Cardiac septum (tissue), 1 donor: ENCODE measurements around the gene XNDC1N. TPM values are rescaled to one million over a fixed set of nuclear protein-coding genes. Genes with fewer than 3 reads are reported as not detected.
A peak's percentile ranks its signal among the peaks of the same experiment; 100 is the strongest.

Experiments
- DNase-seq: peaks from one replicate; pipeline ENCODE4 v3.0.0-alpha.2; 2020; ENCODE audit warnings: low spot score
- intact Hi-C: fragments of 100-400 bp; cut with DNase I; formaldehyde crosslinking; loops from one replicate; pipeline ENCODE4 v1.14.0; 2022
- long read RNA-seq: library from polyadenylated mRNA; unstranded; transcript quantifications from one replicate; pipeline ENCODE4 v2.0.0, GENCODE V29; 2021
- total RNA-seq: library from RNA; stranded (reverse); fragmentation: NEBNext Ultra II Directional; extraction: Animal tissue kit (Norgen Biotek cat#: 25700); gene quantifications from one replicate; pipeline ENCODE4 v1.2.1, GENCODE V29; 2021
- donor health status: DM: no; HTN: no; CAD: no.

The XNDC1N gene, protein sequence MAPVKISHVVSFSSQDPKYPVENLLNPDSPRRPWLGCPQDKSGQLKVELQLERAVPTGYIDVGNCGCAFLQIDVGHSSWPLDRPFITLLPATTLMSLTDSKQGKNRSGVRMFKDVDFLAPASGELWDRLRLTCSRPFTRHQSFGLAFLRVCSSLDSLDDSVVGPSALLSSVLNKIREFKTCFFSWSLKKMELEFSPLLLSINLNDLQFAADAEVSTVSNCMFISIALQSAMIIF
- total RNA-seq: 2.9 TPM
- long read RNA-seq, partial matches to known transcripts: 0 of 5 reads
- long read RNA-seq, other reads (novel, unspliced or antisense): 5 of 5 reads

DNA sequence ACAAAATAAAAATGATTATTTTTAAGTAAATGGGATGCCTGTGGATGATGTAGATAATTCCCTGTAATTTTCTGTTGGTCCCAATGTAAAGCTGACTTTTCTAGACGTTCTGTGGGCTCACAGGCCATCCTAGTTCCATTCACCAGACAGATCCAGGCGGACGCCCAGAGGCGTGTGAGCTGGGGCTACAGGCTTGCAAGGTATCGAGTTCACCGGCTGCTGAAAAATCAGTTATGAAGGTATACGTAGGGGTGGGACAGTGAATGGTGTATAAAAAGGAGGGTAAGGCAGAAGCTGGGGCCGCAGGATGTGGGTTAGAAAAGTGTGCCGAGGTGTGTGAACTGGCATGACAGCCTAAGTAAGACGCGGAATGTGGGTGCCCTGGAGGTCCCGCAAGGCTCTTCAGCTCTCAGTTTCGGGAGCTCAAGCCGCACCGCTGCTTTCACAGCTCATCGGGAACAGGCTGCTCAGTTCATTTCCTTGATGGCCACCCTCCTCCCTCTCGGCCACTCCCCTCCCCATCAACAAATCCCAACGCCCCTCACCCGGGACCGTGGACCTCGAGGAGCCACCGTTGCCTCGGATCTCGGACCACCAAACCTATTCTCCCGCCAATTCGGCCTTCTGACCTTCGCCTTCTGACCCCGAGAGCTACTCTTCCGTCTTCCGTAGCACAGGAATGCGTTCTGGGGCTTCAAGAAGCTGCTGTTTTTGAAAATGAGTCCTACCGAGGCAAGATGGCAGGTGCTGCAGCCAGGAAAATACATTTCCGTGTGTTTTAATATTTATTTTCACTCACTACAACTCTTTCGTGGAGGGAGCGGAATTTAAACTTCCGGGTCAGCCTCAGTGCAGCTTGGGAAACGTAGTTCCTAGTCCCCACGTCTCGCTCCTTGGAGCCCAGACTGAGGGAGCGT, at the start of gene XNDC1N:
XNDC1N (minus strand) TSS at position 775 of the 917 bp plus-strand sequence. CDS start 5,241 bp downstream, outside the sequence.
- intact Hi-C loops: loop anchor here (2.0 kb wide), 1 partner anchor 185 kb away; the partner anchor contains the start of gene ANAPC15
- DNase-seq: peak; percentile 87

GRCh38 chr11:71977743-71978418, 49.5 kb upstream of the XNDC1N start:
- no peak for DNase-seq
- intact Hi-C loops: loop anchor here (2.0 to 5.0 kb wide), 3 partner anchors 113 to 449 kb away; no protein-coding TSS in a partner anchor

DNA sequence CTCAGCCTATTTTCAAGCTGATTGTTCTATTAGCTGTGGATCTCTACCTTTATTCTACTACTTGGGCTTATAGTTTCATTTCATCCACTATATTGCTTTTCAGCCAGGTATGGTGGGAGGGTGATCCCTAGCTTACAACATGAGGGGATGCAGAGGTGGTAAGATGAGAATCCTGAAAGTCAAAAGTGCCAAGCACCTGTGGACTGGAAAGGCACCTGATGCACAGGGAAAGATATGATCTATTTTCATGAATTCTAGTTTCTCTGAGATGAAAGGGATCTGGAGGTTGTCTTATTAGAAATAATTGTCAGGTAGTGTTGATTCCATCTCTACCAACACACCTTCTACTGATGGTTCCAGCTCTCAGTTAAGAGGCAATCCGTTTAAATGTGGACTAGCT, 48.7 kb upstream of the XNDC1N start:
- no peak for DNase-seq
- intact Hi-C loops: loop anchor here (2.0 to 5.0 kb wide), 3 partner anchors 114 to 450 kb away; no protein-coding TSS in a partner anchor

DNA sequence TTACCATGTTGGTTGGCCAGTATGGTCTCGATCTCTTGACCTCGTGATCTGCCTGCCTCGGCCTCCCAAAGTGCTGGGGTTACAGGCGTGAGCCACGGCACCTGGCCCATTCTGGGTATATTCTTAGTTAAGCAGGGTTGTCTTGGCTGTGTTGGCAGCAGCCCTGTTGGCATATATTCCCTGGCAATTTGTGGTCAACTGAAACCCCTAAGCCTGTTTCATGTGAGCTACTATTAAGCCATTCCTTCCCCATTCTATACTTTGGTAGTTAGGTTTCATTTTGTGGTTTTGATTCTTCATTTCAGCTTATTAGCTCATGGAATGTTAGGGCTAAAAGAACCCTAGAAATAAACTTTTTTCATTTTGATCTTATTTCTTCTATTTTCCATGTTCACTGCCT, 48.2 kb upstream of the XNDC1N start:
- intact Hi-C loops: loop anchor here (2.0 to 5.0 kb wide), 3 partner anchors 114 to 451 kb away; no protein-coding TSS in a partner anchor
- DNase-seq: no peak

DNA sequence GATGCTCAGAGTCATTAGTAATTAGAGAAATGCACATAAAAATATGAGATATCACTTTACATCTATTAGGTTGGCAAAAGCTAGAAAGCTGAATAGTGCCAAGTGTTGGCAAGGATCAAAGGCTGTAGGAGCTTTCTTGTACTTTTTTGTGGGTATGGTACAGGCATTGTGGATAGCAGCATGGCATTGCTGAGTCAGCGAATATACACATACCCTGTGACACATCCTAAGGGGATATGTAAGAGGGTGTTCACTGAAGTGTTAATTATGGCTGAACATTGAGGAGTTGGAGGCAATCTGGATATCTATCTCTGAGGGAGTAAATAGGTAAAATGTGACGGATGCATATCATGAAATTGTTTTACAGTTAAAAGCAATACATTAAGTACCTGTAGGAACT, 43.3 kb upstream of the XNDC1N start:
- no peak for DNase-seq
- intact Hi-C loops: no loop called here

- intact Hi-C loops: no loop called here
- DNase-seq: no peak
Observed at GRCh38 chr11:71964641-71965040, 36.2 kb upstream of the XNDC1N start.

DNA sequence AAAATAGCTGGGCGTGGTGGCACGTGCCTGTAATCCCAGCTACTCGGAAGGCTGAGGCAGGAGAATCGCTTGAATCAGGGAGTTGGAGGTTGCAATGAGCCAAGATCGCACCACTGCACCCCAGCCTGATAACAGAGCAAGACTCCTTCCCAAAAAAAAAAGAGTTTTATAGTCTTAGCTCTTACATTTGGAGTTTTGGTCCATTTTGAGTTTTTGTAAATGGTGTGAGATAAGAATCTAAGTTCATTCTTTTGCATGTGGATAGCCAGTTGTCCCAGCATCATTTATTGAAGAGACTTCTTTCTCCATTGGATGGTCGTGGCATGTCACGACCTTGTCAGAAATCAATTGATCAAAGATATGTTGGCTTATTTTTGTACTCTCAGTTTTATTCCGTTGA, 35.1 kb upstream of the XNDC1N start:
- DNase-seq: no peak
- intact Hi-C loops: no loop called here

DNA sequence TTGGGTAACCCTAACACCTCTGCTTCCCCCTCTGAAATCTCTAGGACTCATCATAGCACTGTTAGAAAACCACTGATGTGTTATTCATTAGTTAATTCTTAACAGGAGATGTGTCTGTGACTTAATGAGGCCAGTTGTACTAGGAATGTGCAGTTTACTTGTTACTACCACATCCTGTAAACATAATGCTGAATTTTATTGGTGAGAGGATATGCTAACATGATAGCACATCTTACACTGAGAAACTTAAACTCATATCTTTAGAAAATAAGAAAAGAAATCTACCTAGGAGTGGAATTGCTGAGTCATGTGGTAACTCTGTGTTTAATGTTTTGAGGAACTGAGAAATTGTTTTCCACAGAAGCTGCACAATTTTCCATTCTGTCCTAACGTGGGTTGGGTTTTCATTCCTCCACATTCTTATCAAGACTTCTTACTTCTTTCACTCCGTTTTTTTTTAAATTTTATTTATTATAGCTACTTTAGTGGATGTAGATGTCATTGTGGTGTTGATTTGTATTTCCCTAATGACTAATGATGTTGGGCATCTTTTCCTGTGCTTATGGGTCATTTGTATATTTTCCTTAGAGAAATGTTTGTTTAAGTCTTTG, 34.1 kb upstream of the XNDC1N start:
- intact Hi-C loops: no loop called here
- no peak for DNase-seq

- intact Hi-C loops: no loop called here
- DNase-seq: no peak
Observed at GRCh38 chr11:71955898-71956456, 27.6 kb upstream of the XNDC1N start.

GRCh38 chr11:71951741-71952310, 23.4 kb upstream of the XNDC1N start:
- DNase-seq: no peak
- intact Hi-C loops: no loop called here

DNA sequence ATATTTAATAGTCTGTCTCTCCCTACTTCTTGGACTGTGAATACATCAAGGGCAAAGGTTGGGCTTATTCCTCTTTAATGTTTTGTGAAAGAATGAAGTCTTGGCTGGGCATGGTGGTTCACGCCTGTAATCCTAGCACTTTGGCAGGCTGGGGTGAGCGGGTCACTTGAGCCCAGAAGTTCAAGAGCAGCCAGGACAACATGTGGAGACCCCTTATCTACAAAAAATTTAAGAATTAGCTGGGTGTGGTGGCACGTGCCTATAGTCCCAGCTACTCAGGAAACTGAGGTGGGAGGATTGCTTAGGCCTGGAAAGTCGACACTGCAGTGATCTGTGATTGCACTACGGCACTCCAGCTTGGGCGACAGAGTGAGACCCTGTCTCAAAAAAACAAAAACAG, 20.6 kb upstream of the XNDC1N start:
- intact Hi-C loops: no loop called here
- DNase-seq: no peak

- DNase-seq: no peak
- intact Hi-C loops: no loop called here
Observed at GRCh38 chr11:71948314-71949027, 20.1 kb upstream of the XNDC1N start.

DNA sequence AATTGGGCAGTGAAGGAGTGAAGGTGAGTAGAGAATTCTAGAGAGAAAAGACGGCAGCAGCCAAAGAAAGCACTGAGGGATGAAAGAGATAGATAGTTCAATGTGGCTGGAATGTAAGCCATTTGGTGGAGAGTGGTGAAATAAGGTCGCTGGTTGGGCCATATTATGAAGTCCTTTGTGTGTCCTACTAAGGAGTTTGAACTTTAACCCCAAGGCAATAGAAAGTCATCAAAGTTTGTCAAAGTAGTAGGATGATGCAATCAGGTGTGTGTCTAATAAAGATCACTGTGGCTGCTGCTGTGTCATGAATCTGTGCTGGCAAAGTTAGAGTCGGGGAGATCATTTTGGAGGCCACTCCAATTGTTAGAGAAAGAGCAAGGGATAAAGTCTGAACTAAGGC, 19.1 kb upstream of the XNDC1N start:
- intact Hi-C loops: no loop called here
- DNase-seq: no peak

GRCh38 chr11:71946144-71946571, 17.8 kb upstream of the XNDC1N start:
- no peak for DNase-seq
- intact Hi-C loops: no loop called here

- no peak for DNase-seq
- intact Hi-C loops: no loop called here
Observed at GRCh38 chr11:71940561-71941219, 12.3 kb upstream of the XNDC1N start.

- no peak for DNase-seq
- intact Hi-C loops: no loop called here
Observed at GRCh38 chr11:71937826-71938225, 9.4 kb upstream of the XNDC1N start.

DNA sequence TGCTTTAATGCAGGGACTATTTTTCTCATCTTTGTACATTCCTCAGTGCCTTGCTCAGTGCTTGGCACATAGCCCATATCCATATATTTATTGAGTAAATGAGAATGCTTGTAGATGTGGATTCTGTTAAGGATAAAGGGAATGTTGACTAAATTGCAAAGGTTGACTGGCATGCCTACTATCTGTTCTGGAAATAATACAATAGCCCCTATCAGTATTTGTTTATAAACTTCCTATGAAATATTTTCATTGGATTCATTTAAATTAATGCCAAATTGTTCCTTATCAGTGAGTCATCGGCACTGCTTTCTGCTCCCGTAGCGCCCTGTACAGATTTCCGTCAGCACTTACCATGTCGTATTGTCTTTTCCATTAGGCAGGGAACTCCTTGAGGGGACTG, 8.4 kb upstream of the XNDC1N start:
- intact Hi-C loops: no loop called here
- no peak for DNase-seq
